HepG2 (cell line): ENCODE data around the gene IL1RAP. TPM values are rescaled to one million over a fixed set of nuclear protein-coding genes. Genes with fewer than 3 reads are reported as not detected.

ENCODE experiments used
- ATAC-seq: fragments of 200-7000 bp; cut with Tn5 transposase; 3 replicates; pipeline ENCODE4 v1.9.1; 2020; ENCODE audit warnings: mild to moderate bottlenecking, moderate library complexity
- BruUV-seq: library from RNA; stranded (reverse); fragments of 400-500 nt; replicated peaks from 2 replicates; lab custom pipeline; 2021; lab: Mats Ljungman, UMichigan
- CTCF ChIA-PET: fragments of 300-600 bp; formaldehyde crosslinking; extraction: SDS; loops from one replicate; lab custom pipeline; 2021; ENCODE audit warnings: low total read pairs, inconsistent platforms, low intra/inter-chr PET ratio; lab: Yijun Ruan, JAX
- POLR2A ChIA-PET: fragments of 350-600 bp; sonication (Branson Sonifier 250); formaldehyde crosslinking; loops from one replicate; lab custom pipeline; 2020; ENCODE audit warnings: antibody characterized with exemption, inconsistent platforms; lab: Yijun Ruan, JAX
- DNase-seq: peaks from one replicate; pipeline ENCODE4 v3.0.0-alpha.2; 2015; ENCODE audit warnings: low spot score
- FAIRE-seq: peaks from 3 replicates; lab custom pipeline; 2011; peaks lifted over from hg19 to GRCh38; lab: Jason Lieb, UNC
- H2AFZ ChIP-seq: one replicate; pipeline ENCODE4 v1.6.1; 2011; ENCODE audit warnings: low read length, inconsistent platforms
- H3K27ac ChIP-seq: fragments of 300-600 bp; 3 replicates; pipeline ENCODE4 v1.8.0; 2011; ENCODE audit warnings: mixed run types, mild to moderate bottlenecking, mixed read lengths, low read length, inconsistent platforms; ENCODE audit not compliant: insufficient read depth; ENCODE audit errors: extremely low read length
- H3K27me3 ChIP-seq, 2 experiments: fragments of 200-600 bp in 1 of 2; 2 replicates in 1 of 2; 3 replicates in 1 of 2; pipeline versions ENCODE4 v1.6.0 to v1.8.0; 2011; ENCODE audit warnings: low read length in 2 of 2, mild to moderate bottlenecking in 2 of 2, moderate library complexity in 2 of 2, inconsistent platforms in 1 of 2; ENCODE audit not compliant: insufficient read depth in 2 of 2, control insufficient read depth in 1 of 2
- H3K36me3 ChIP-seq, 2 experiments: fragments of 200-600 bp in 1 of 2; replicated peaks in 1 of 2; 2 replicates in 1 of 2; 3 replicates in 1 of 2; pipeline versions ENCODE4 v1.5.1 to v1.8.0; 2011; ENCODE audit warnings: low read length in 2 of 2, inconsistent platforms in 1 of 2; ENCODE audit not compliant: insufficient read depth in 2 of 2, control insufficient read depth in 1 of 2
- H3K4me1 ChIP-seq: 2 replicates; pipeline ENCODE4 v1.5.1; 2012; ENCODE audit warnings: low read length, inconsistent platforms; ENCODE audit not compliant: insufficient read depth
- H3K4me2 ChIP-seq: 2 replicates; pipeline ENCODE4 v1.6.0; 2011; ENCODE audit warnings: low read depth, low read length, inconsistent platforms
- H3K4me3 ChIP-seq, 3 experiments: fragments of 200-600 bp in 1 of 3; sonication (generic), shearing (Covaris generic) in 1 of 3; replicated peaks in 1 of 3; 2 replicates each; pipeline ENCODE4 v1.5.1; 2011 to 2016; ENCODE audit warnings: low read length in 3 of 3, inconsistent platforms in 2 of 3, low read depth in 2 of 3, mild to moderate bottlenecking in 2 of 3, control low read depth in 1 of 3, mixed read lengths in 1 of 3; ENCODE audit not compliant: insufficient read depth in 1 of 3
- H3K79me2 ChIP-seq: one replicate; pipeline ENCODE4 v1.6.1; 2011; ENCODE audit warnings: low read length, inconsistent platforms; ENCODE audit not compliant: insufficient read depth
- H3K9ac ChIP-seq: 2 replicates; pipeline ENCODE4 v1.6.0; 2011; ENCODE audit warnings: mild to moderate bottlenecking, low read depth, low read length, inconsistent platforms; ENCODE audit not compliant: insufficient read depth
- H3K9me3 ChIP-seq: 2 replicates; pipeline ENCODE4 v1.5.1; 2012; ENCODE audit warnings: mild to moderate bottlenecking, low read length
- H4K20me1 ChIP-seq: 2 replicates; pipeline ENCODE4 v1.6.0; 2011; ENCODE audit warnings: inconsistent platforms, mild to moderate bottlenecking, low read length, moderate library complexity; ENCODE audit not compliant: insufficient read depth
- MTA3 ChIP-seq: sonication (generic); formaldehyde crosslinking; IDR thresholded peaks from 2 replicates; pipeline ENCODE4 v1.4.0; 2020; ENCODE audit warnings: missing genetic modification reagents
- ZHX2 ChIP-seq, 2 experiments: sonication (generic) in 1 of 2; formaldehyde crosslinking in 1 of 2; IDR thresholded peaks; 2 replicates each; pipeline versions ENCODE4 v1.6.1 to v1.9.0; 2014 to 2022; ENCODE audit warnings: antibody characterized with exemption in 1 of 2, borderline replicate concordance in 1 of 2, inconsistent platforms in 1 of 2, low read depth in 1 of 2, missing genetic modification reagents in 1 of 2
- ZNF468 ChIP-seq: sonication (generic); formaldehyde crosslinking; IDR thresholded peaks from 2 replicates; pipeline ENCODE4 v1.8.0; 2022; ENCODE audit warnings: mild to moderate bottlenecking, moderate library complexity, missing genetic modification reagents
- ZNF713 ChIP-seq: sonication (generic); formaldehyde crosslinking; IDR thresholded peaks from 2 replicates; pipeline ENCODE4 v1.4.0; 2020; ENCODE audit warnings: mild to moderate bottlenecking, missing genetic modification reagents
- WGBS: methylation state at CpG from one replicate; pipeline ENCODE4 v1.1.6; 2017; ENCODE audit warnings: low lambda C conversion rate; 5-methylcytosine and 5-hydroxymethylcytosine counted together
- in situ Hi-C: cut with HindIII; loops from 2 replicates; pipeline ENCODE4 v1.10.0; 2017; ENCODE audit warnings: low pct_unique_long_range_greater_than_20kb; ENCODE audit not compliant: extremely low pct_ligation_motif_present
- intact Hi-C: fragments of 100-400 bp; cut with micrococcal nuclease; formaldehyde crosslinking; loops from one replicate; pipeline ENCODE4 v1.10.0; 2022; ENCODE audit not compliant: unreplicated experiment
- polyA plus RNA-seq, 8 experiments: library from polyadenylated mRNA; depleted of rRNA in 3 of 8; stranded (reverse) in 7 of 8; unstranded in 1 of 8; fragments of >200 nt; fragmentation: Illumina TruSeq in 4 of 8; extraction: Trizol in 4 of 8; gene quantifications; 2 replicates each; pipeline versions ENCODE4 v1.2.1 to v1.2.3, GENCODE V29; 2011 to 2016; ENCODE audit warnings: low read depth in 4 of 8, missing spikeins in 1 of 8, mixed read lengths in 1 of 8; ENCODE audit not compliant: insufficient read depth in 1 of 8
- total RNA-seq, 5 experiments: library from RNA; depleted of rRNA; stranded (reverse); fragments of >200 nt; fragmentation: Illumina TruSeq; extraction: Trizol; gene quantifications; 2 replicates each; pipeline ENCODE4 v1.2.3, GENCODE V29; 2016; ENCODE audit warnings: low read depth in 1 of 5
- TF ChIP-seq, protein P1 (sequence below): sonication (generic); IDR thresholded peaks from 2 replicates; pipeline ENCODE4 v1.6.1; 2016; ENCODE audit warnings: low read depth, borderline replicate concordance
- TF ChIP-seq, protein P2 (sequence below): sonication (generic); formaldehyde crosslinking; IDR thresholded peaks from 2 replicates; pipeline ENCODE4 v1.4.0; 2020; ENCODE audit warnings: low read depth, mild to moderate bottlenecking, missing genetic modification reagents
- TF ChIP-seq, protein P3 (sequence below): sonication (generic); formaldehyde crosslinking; IDR thresholded peaks from 2 replicates; pipeline ENCODE4 v1.5.0; 2020; ENCODE audit warnings: mild to moderate bottlenecking, missing genetic modification reagents

The IL1RAP gene
- total and polyA plus RNA-seq, 2 of the 13 experiments (the other 11 are each of a cell fraction or from before 2014, with no cell fraction given): 18.3 to 54.9 TPM

DNA sequence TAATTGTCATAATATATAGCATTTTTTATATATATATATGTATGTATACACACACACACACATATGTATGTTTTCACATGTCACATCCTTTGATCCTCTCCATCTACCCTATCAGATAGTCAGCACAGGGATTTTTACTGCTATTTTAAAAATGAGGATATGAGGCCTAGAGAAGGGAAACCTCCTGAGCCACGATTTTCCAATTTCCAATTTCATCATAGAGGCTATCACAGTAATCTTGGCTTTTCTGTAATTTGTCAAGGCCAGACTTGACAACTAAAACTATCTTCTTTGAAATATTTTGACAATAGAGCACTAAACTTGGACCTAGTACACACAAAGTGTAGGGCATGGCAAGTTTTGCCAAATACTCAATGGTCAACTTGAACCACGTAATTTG is 42.5 kb downstream of the IL1RAP start:
- H3K27me3 ChIP-seq: no peaks in the 10 kb centered on the region
- no peak overlapping the region for H3K9ac ChIP-seq
- POLR2A ChIA-PET: no interaction called here
- peaks cover 35% of the 10 kb centered on the region for H3K4me1 ChIP-seq
- intact Hi-C loops: no loop called here
- H4K20me1 ChIP-seq: no peaks in the 10 kb centered on the region
- no peak for FAIRE-seq
- CTCF ChIA-PET: no interaction called here
- H3K36me3 ChIP-seq: peaks cover 0 to 3% of the 10 kb centered on the region in 2 experiments; a peak in 2 of 5 replicates
- TF ChIP-seq, protein P1, sequence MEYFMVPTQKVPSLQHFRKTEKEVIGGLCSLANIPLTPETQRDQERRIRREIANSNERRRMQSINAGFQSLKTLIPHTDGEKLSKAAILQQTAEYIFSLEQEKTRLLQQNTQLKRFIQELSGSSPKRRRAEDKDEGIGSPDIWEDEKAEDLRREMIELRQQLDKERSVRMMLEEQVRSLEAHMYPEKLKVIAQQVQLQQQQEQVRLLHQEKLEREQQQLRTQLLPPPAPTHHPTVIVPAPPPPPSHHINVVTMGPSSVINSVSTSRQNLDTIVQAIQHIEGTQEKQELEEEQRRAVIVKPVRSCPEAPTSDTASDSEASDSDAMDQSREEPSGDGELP: no peak
- TF ChIP-seq, protein P2, sequence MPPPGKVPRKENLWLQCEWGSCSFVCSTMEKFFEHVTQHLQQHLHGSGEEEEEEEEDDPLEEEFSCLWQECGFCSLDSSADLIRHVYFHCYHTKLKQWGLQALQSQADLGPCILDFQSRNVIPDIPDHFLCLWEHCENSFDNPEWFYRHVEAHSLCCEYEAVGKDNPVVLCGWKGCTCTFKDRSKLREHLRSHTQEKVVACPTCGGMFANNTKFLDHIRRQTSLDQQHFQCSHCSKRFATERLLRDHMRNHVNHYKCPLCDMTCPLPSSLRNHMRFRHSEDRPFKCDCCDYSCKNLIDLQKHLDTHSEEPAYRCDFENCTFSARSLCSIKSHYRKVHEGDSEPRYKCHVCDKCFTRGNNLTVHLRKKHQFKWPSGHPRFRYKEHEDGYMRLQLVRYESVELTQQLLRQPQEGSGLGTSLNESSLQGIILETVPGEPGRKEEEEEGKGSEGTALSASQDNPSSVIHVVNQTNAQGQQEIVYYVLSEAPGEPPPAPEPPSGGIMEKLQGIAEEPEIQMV (CRISPR knock-in tag): no peak
- TF ChIP-seq ZNF468 (CRISPR knock-in tag) (no peak), ZNF713 (CRISPR knock-in tag) (no peak), MTA3 (CRISPR knock-in tag) (no peak), ZHX2 (IDR thresholded peaks at IDR 0.05; ENCODE audit: low read depth) (no peak), ZHX2 (CRISPR knock-in tag; IDR thresholded peaks at IDR 0.05; ENCODE audit: borderline replicate concordance) (no peak)
- TF ChIP-seq, protein P3, sequence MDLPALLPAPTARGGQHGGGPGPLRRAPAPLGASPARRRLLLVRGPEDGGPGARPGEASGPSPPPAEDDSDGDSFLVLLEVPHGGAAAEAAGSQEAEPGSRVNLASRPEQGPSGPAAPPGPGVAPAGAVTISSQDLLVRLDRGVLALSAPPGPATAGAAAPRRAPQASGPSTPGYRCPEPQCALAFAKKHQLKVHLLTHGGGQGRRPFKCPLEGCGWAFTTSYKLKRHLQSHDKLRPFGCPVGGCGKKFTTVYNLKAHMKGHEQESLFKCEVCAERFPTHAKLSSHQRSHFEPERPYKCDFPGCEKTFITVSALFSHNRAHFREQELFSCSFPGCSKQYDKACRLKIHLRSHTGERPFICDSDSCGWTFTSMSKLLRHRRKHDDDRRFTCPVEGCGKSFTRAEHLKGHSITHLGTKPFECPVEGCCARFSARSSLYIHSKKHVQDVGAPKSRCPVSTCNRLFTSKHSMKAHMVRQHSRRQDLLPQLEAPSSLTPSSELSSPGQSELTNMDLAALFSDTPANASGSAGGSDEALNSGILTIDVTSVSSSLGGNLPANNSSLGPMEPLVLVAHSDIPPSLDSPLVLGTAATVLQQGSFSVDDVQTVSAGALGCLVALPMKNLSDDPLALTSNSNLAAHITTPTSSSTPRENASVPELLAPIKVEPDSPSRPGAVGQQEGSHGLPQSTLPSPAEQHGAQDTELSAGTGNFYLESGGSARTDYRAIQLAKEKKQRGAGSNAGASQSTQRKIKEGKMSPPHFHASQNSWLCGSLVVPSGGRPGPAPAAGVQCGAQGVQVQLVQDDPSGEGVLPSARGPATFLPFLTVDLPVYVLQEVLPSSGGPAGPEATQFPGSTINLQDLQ: no peak
- TF ChIP-seq, all 625 proteins: peak for 0
- Histone ChIP-seq H3K9me3 (0 out of 2 replicates have a peak, but pooled peaks cover 3% of the 10 kb centered on the region), H3K4me3 (no peak overlapping the region), H3K4me2 (no peak overlapping the region), H2AFZ (no peak overlapping the region), H3K27ac (no peak overlapping the region), H3K79me2 (peaks cover 18% of the 10 kb centered on the region)
- ATAC-seq: no peak
- DNase-seq: no peak
- in situ Hi-C loops: no loop called here
- BruUV-seq: no TSS peak
- 98% methylated on average over 2 of the region's 2 CpGs for WGBS
